Adrenal gland (tissue), 12 donors: ENCODE measurements around the gene ZAP70. TPM values are rescaled to one million over a fixed set of nuclear protein-coding genes. Genes with fewer than 3 reads are reported as not detected.

Source experiments
- DNase-seq, 7 donors: peaks; one replicate each; pipeline ENCODE4 v3.0.0-alpha.2; 2019 to 2020
- H3K27ac ChIP-seq, 5 donors: fragments of 200-600 bp; sonication (generic) in 4 of 5; 1 replicate in 3 of 5; 2 replicates in 2 of 5; pipeline versions ENCODE4 v1.5.1 to v1.8.0; 2016 to 2020; ENCODE audit warnings: mild to moderate bottlenecking in 1 of 5
- H3K27me3 ChIP-seq: fragments of 200-600 bp; 2 replicates; pipeline ENCODE4 v1.8.0; 2021
- H3K36me3 ChIP-seq, 2 donors: fragments of 200-600 bp; replicated peaks in 1 of 2; 1 replicate in 1 of 2; 2 replicates in 1 of 2; pipeline versions ENCODE4 v1.5.1 to v1.8.0; 2018 to 2022
- H3K4me1 ChIP-seq, 2 donors: fragments of 200-600 bp; replicated peaks in 1 of 2; 1 replicate in 1 of 2; 2 replicates in 1 of 2; pipeline versions ENCODE4 v1.5.1 to v1.8.0; 2018 to 2021
- H3K4me3 ChIP-seq, 4 donors: fragments of 200-600 bp; sonication (generic) in 3 of 4; one replicate each; pipeline ENCODE4 v1.5.1; 2016 to 2018
- H3K9me3 ChIP-seq, 3 donors: fragments of 200-600 bp; sonication (generic) in 1 of 3; replicated peaks in 1 of 3; 1 replicate in 2 of 3; 2 replicates in 1 of 3; pipeline versions ENCODE4 v1.5.1 to v1.8.0; 2016 to 2021
- CTCF ChIP-seq, 6 experiments: fragments of 450-650 bp in 4 of 6; fragments of 200-600 bp in 2 of 6; sonication (generic) in 1 of 6; IDR thresholded peaks; 1 replicate in 5 of 6; 2 replicates in 1 of 6; pipeline versions ENCODE4 v1.5.1 to v1.8.0; 2016 to 2021; ENCODE audit warnings: antibody characterized with exemption in 6 of 6, mild to moderate bottlenecking in 2 of 6, moderate library complexity in 1 of 6
- POLR2A ChIP-seq, 2 donors: fragments of 450-650 bp; IDR thresholded peaks; one replicate each; pipeline ENCODE4 v1.6.1; 2017; ENCODE audit warnings: antibody characterized with exemption in 2 of 2, mild to moderate bottlenecking in 2 of 2, moderate library complexity in 1 of 2
- WGBS, 4 donors: extraction: QIAGEN DNeasy Blood & Tissue Kit in 2 of 4; methylation state at CpG; one replicate each; pipeline versions ENCODE4 v1.1.5 to v1.1.7; 2013 to 2017; 5-methylcytosine and 5-hydroxymethylcytosine counted together
- intact Hi-C, 2 donors: fragments of 100-400 bp; cut with DNase I; formaldehyde crosslinking; loops; one replicate each; pipeline versions ENCODE4 v1.14.1 to v1.15.0; 2022 to 2023
- polyA plus RNA-seq, 3 donors: library from polyadenylated mRNA; stranded (reverse); fragments of 200-250 nt in 2 of 3; fragments of 350-450 nt in 1 of 3; fragmentation: Illumina TruSeq in 1 of 3; extraction: RNeasy Lipid Tissue Mini Kit (QIAGEN cat#74804) in 1 of 3; gene quantifications; one replicate each; pipeline ENCODE4 v1.2.3, GENCODE V29; 2013 to 2014
- total RNA-seq, 9 donors: library from RNA; depleted of rRNA in 4 of 9; stranded (reverse); fragments of >200 nt in 4 of 9; fragments of 120-200 nt in 1 of 9; fragmentation: NEBNext Ultra II Directional in 1 of 9; extraction: Animal tissue kit (Norgen Biotek cat#: 25700) in 1 of 9; gene quantifications; one replicate each; pipeline versions ENCODE4 v1.1.0 to v1.2.4, GENCODE V29; 2013 to 2023
- donor health status: healthy with polysubstance abuse.
- donor health status: Bipolar disorder and iron deficiency.
- donor health status: DM: yes; HTN: yes; CAD: no.
- donor health status: DM: no; HTN: no; CAD: no.
- donor health status: DM: no; HTN: no; CAD: no.
- donor health status: DM: yes; HTN: yes; CAD: no.

Gene ZAP70
- total and polyA plus RNA-seq, 12 donors, result 0.33 to 8.3 (median 2.5) TPM

- 81 to 89% (median 85%) methylated on average over 5 to 44 of the region's 44 CpGs for WGBS, 4 donors
- intact Hi-C loops, result no loop called here
- Histone ChIP-seq H3K27me3 (no peaks in the 10 kb centered on the region), H3K4me3 (no peak overlapping the region), H3K4me1 (no peaks in the 10 kb centered on the region), H3K27ac (no peak overlapping the region), H3K36me3 (no peaks in the 10 kb centered on the region), H3K9me3 (no peaks in the 10 kb centered on the region)
- TF ChIP-seq CTCF (IDR thresholded peaks at IDR 0.05) (no peak), POLR2A (IDR thresholded peaks at IDR 0.05) (no peak)
- DNase-seq, result no peak
Measured at GRCh38 chr2:97734061-97735051, 21.0 kb downstream of the ZAP70 start.

- Histone ChIP-seq H3K4me3 (no peak overlapping the region), H3K27me3 (no peaks in the 10 kb centered on the region), H3K9me3 (no peaks in the 10 kb centered on the region), H3K4me1 (no peaks in the 10 kb centered on the region), H3K36me3 (no peaks in the 10 kb centered on the region), H3K27ac (no peak overlapping the region)
- WGBS, 4 donors, result 93 to 96% (median 95%) methylated on average over 14 to 29 of the region's 29 CpGs
- no peak for DNase-seq
- intact Hi-C loops, result no loop called here
- TF ChIP-seq POLR2A (IDR thresholded peaks at IDR 0.05), result no peak
- TF ChIP-seq CTCF (IDR thresholded peaks at IDR 0.05), result no peak
Measured at GRCh38 chr2:97735161-97735561, 21.8 kb downstream of the ZAP70 start.

GRCh38 chr2:97736185-97736584 is 22.8 kb downstream of the ZAP70 start:
- TF ChIP-seq POLR2A (IDR thresholded peaks at IDR 0.05), result no peak
- no peaks in the 10 kb centered on the region for H3K27me3 ChIP-seq
- DNase-seq, result no peak
- no peak overlapping the region for H3K4me3 ChIP-seq
- H3K9me3 ChIP-seq, result no peaks in the 10 kb centered on the region
- no peaks in the 10 kb centered on the region for H3K4me1 ChIP-seq
- WGBS, 4 donors, result 61 to 73% (median 65%) methylated on average over 4 of the region's 4 CpGs
- no peak overlapping the region for H3K27ac ChIP-seq
- no peaks in the 10 kb centered on the region for H3K36me3 ChIP-seq
- intact Hi-C loops, result no loop called here

- no peak overlapping the region for H3K27ac ChIP-seq
- H3K4me1 ChIP-seq, result no peaks in the 10 kb centered on the region
- 81 to 87% (median 86%) methylated on average over 20 of the region's 20 CpGs for WGBS, 4 donors
- H3K36me3 ChIP-seq, result no peaks in the 10 kb centered on the region
- intact Hi-C loops, result no loop called here
- H3K4me3 ChIP-seq, result no peak overlapping the region
- no peaks in the 10 kb centered on the region for H3K27me3 ChIP-seq
- no peak for DNase-seq
- no peaks in the 10 kb centered on the region for H3K9me3 ChIP-seq
- no peak for TF ChIP-seq POLR2A (IDR thresholded peaks at IDR 0.05)
Measured at GRCh38 chr2:97736608-97737330, 23.4 kb downstream of the ZAP70 start.

- TF ChIP-seq CTCF (IDR thresholded peaks at IDR 0.05), result no peak
- no peak for TF ChIP-seq POLR2A (IDR thresholded peaks at IDR 0.05)
- intact Hi-C loops, result no loop called here
- WGBS, 4 donors, result 89 to 94% (median 92%) methylated on average over 20 to 32 of the region's 32 CpGs
- H3K36me3 ChIP-seq, result no peaks in the 10 kb centered on the region
- no peak overlapping the region for H3K27ac ChIP-seq
- DNase-seq, result no peak
- no peak overlapping the region for H3K4me3 ChIP-seq
- no peaks in the 10 kb centered on the region for H3K4me1 ChIP-seq
- no peaks in the 10 kb centered on the region for H3K27me3 ChIP-seq
- H3K9me3 ChIP-seq, result no peaks in the 10 kb centered on the region
Measured at GRCh38 chr2:97737421-97738178, 24.2 kb downstream of the ZAP70 start.
